GM12878 (cell line): ENCODE measurements around the gene SLC13A3.

Source experiments
- BRCA1 ChIP-seq: IDR thresholded peaks from 2 replicates; pipeline ENCODE4 v1.6.1; 2011; ENCODE audit warnings: low read depth, low read length, improper control_type of control experiment
- CREM ChIP-seq: IDR thresholded peaks from 2 replicates; pipeline ENCODE4 v1.6.1; 2014; ENCODE audit warnings: antibody characterized with exemption, low read depth
- CTCF ChIP-seq, 3 experiments: IDR thresholded peaks in 2 of 3; conservative IDR thresholded peaks in 1 of 3; 2 replicates each; pipeline ENCODE4 v1.5.1; 2011; ENCODE audit warnings: low read depth in 3 of 3, low read length in 3 of 3, mild to moderate bottlenecking in 3 of 3, control low read depth in 2 of 3, moderate library complexity in 2 of 3, inconsistent platforms in 1 of 3, mixed read lengths in 1 of 3; ENCODE audit not compliant: control insufficient read depth in 2 of 3, insufficient read depth in 1 of 3; ENCODE audit errors: extremely low read depth in 1 of 3
- FOXK2 ChIP-seq: fragments of 450-650 bp; IDR thresholded peaks from 2 replicates; pipeline ENCODE4 v1.6.1; 2017; ENCODE audit warnings: mild to moderate bottlenecking, moderate library complexity
- NR2F1 ChIP-seq: fragments of 450-650 bp; conservative IDR thresholded peaks from 2 replicates; pipeline ENCODE4 v1.6.1; 2017; ENCODE audit warnings: mild to moderate bottlenecking
- PML ChIP-seq: IDR thresholded peaks from 2 replicates; pipeline ENCODE4 v1.6.1; 2012; ENCODE audit warnings: low read length, inconsistent platforms
- RAD21 ChIP-seq: IDR thresholded peaks from 2 replicates; pipeline ENCODE4 v1.6.1; 2011; ENCODE audit warnings: mild to moderate bottlenecking, low read depth, low read length, moderate library complexity; ENCODE audit not compliant: insufficient read depth
- RBBP5 ChIP-seq: fragments of 200-600 bp; sonication (generic); conservative IDR thresholded peaks from 2 replicates; pipeline ENCODE4 v1.6.1; 2016
- RCOR1 ChIP-seq: conservative IDR thresholded peaks from 2 replicates; pipeline ENCODE4 v1.6.1; 2012; ENCODE audit warnings: low read depth, low read length, improper control_type of control experiment
- SMC3 ChIP-seq: IDR thresholded peaks from 2 replicates; pipeline ENCODE4 v1.6.1; 2011; ENCODE audit warnings: low read length, improper control_type of control experiment, borderline replicate concordance
- ZNF274 ChIP-seq: IDR thresholded peaks from one replicate; pipeline ENCODE4 v1.8.0; 2011; ENCODE audit not compliant: insufficient read length, insufficient read depth
- TF ChIP-seq, protein P1 (sequence below): IDR thresholded peaks from 2 replicates; pipeline ENCODE4 v1.6.1; 2012; ENCODE audit warnings: low read length, inconsistent platforms

GRCh38 chr20:46509523-46509922, 141.7 kb downstream of the SLC13A3 start:
- TF ChIP-seq PML, result no peak
- TF ChIP-seq RCOR1, result no peak
- TF ChIP-seq CTCF (IDR thresholded peaks at IDR 0.05 in 2 of 3, conservative IDR thresholded peaks at IDR 0.05 in 1 of 3; ENCODE audit: control insufficient read depth in 2 of 3, extremely low read depth in 1 of 3, insufficient read depth in 1 of 3, low read depth in 3 of 3, low read length in 3 of 3), result no peak
- TF ChIP-seq ZNF274, result no peak
- TF ChIP-seq RBBP5, result no peak
- TF ChIP-seq BRCA1, result no peak
- no peak for TF ChIP-seq CREM
- TF ChIP-seq RAD21, result no peak
- no peak for TF ChIP-seq SMC3
- TF ChIP-seq FOXK2, result no peak
- TF ChIP-seq NR2F1, result no peak
- TF ChIP-seq, protein P1, sequence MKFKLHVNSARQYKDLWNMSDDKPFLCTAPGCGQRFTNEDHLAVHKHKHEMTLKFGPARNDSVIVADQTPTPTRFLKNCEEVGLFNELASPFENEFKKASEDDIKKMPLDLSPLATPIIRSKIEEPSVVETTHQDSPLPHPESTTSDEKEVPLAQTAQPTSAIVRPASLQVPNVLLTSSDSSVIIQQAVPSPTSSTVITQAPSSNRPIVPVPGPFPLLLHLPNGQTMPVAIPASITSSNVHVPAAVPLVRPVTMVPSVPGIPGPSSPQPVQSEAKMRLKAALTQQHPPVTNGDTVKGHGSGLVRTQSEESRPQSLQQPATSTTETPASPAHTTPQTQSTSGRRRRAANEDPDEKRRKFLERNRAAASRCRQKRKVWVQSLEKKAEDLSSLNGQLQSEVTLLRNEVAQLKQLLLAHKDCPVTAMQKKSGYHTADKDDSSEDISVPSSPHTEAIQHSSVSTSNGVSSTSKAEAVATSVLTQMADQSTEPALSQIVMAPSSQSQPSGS, result no peak
